ENCODE measurements around the gene DPEP2NB.
"Not testable (repeated sequence)": the region's sequence is repeated elsewhere in the genome, so short reads cannot be mapped to it uniquely, and the experiment has no call there.

DPEP2NB gene

DNA sequence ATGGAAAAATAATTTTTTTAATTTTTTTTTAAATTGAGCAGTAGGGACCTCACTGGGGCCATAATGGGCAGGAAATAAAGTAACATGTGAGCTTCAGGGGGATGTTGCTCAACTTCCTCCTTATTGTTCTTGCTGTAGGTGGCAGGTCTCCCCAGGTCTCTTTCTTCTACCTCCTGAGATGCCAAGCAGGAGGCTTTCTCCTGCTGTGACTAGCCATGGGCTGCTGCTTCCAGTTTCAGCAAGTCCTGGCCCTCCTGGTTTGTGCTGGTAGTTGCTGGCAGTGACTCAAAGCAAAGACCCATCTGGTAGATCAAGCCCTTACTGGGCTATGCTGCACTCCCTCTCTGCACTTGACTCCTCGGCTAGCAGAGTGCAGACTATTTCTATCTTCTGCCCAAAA is 2.3 kb downstream of the DPEP2NB start:
- no peak for DNase-seq (ENCODE audit: low read depth in 2 of 2)

DNA sequence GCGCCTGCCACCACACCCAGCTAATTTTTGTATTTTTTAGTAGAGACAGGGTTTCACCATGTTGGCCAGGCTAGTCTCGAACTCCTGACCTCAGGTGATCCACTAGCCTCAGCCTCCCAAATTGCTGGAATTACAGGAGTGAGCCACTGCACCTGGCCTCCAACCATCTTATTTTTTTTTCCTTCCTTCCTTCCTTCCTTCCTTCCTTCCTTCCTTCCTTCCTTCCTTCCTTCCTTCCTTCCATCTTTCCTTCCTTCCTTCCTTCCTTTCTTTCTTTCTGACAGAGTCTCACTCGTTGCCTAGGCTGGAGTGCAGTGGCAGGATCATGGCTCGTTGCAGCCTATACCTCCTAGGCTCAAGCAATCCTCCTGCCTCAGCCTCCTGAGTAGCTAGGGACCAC is 5.8 kb downstream of the DPEP2NB start:
- not testable (repeated sequence) for DNase-seq (ENCODE audit: low read depth in 2 of 2)

DNA sequence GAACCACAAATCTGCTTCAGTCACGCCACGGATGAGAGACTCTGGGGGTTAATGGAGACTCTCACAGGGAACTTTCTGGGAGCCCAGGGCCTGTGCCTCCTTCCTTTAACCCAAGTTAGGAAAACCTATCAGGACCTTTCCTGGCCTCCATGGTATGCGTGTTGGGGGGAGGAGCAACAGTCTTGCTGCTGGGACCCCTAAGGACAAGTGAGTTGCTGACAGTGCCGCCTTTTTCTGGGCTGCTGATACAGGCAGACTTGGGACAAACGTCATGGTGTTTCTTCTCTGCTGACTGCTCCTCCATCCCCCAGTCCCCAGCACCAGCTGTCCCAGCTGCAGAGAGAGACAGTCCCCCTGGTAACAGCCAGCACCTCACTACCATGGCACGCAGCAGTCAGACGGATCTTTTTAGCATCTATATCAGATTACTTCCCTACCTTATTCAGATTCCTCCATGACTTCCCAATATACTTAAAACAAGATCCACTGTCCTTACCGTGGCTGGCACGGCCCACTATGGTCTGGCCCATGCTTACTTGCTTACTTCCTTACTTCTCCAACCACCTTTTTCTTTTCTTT is 6.5 kb downstream of the DPEP2NB start:
- no peak for DNase-seq (ENCODE audit: low read depth in 2 of 2)

DNA sequence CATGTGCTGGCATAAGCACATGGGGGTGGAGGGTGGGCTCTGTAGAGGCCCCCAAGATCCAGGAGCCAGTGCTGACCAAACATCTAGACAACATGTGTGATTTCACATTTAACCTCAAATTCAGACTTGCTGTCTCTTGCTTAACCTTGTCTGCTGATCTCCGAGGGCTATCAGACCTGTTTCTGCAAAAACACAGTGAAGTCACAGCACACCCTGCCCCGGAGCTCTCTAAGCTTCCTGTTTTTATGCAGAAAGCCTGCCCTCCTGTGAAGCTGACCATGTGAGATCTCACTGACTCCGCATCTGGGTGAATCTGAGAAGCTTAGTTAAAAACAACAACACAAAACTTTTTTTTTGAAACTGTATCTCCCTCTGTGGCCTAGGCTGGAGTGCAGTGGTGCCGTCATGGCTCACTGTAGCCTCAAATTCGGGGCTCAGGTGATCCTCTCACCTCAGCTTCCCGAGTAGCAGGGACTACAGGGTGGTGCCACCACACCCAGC is 9.9 kb downstream of the DPEP2NB start:
- no peak for DNase-seq (ENCODE audit: low read depth in 2 of 2)

DNA sequence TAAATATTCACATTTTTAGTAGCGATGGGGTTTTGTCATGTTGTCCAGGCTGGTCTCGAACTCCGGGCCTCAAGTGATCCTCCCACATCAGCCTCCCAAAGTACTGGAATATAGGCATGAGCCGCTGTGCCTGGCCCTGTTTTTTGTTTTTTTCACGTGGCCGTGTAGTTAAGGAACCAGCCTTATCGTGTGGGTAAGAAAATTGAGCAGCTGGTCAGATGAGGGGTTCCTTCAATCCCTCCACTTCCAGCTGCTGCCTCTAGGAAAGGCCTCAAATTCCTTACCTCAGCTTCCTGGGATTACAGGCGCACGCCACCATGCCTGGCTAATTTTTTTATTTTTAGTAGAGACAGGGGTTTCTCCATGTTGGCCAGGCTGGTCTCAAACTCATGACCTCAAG is 10.5 kb downstream of the DPEP2NB start:
- no peak for DNase-seq (ENCODE audit: low read depth in 2 of 2)

DNA sequence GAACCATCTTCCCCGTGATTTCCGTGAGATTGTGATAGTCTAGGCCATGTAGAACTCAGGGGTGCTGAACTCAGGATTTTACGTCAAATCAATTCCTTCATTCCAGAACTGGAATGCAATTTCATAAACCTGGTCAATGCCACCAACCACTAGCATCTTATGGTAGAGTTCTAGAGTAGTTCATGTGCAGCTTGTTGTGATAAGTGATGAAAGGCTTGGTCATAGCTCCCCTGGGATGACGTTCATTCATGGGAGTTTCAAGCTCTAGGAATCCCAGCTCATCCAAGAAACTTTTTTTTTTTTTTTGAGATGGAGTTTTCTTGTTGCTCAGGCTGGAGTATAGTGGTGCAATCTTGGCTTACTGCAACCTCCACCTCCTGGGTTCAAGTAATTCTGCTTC is 12.7 kb downstream of the DPEP2NB start:
- no peak for DNase-seq (ENCODE audit: low read depth in 2 of 2)

DNA sequence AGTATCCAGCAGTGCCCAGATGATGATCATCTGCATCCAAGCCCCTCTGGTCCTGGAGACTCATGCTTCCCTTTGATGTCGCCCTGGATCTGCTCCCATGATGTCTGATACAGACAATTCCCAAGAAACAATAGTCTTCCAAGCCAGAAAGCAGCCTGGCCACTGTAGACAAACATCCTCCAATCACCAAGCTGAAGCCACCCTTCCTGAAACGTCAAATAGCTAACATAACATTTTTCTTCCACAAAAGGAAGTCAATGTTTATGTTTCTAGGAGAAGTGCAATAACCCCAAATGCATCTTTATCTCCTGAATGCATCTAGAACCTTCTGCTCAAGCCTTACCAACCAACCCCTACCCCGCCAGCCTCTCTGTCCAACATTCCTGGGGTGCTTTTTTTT is 15.3 kb downstream of the DPEP2NB start:
- no peak for DNase-seq (ENCODE audit: low read depth in 2 of 2)

DNA sequence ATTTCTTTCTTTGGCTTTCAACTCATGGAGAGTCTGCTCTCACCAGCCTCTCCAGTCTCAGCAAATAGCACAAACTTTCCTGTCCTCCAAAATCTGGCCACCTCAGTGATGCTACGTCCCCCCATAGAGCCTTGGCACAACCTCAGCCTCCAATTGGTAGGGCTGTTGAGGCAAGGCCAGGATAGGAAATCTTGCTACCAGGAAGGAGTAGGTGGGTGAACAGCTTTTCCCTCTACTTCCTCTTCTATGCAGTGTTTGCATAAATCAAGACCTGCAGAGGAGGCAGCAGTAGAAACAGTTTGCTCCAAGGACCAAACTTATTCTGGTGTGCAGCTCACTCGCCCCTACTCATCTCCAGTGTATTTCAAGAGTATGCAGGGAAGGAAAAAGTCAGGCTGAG is 15.7 kb downstream of the DPEP2NB start:
- no peak for DNase-seq (ENCODE audit: low read depth in 2 of 2)

DNA sequence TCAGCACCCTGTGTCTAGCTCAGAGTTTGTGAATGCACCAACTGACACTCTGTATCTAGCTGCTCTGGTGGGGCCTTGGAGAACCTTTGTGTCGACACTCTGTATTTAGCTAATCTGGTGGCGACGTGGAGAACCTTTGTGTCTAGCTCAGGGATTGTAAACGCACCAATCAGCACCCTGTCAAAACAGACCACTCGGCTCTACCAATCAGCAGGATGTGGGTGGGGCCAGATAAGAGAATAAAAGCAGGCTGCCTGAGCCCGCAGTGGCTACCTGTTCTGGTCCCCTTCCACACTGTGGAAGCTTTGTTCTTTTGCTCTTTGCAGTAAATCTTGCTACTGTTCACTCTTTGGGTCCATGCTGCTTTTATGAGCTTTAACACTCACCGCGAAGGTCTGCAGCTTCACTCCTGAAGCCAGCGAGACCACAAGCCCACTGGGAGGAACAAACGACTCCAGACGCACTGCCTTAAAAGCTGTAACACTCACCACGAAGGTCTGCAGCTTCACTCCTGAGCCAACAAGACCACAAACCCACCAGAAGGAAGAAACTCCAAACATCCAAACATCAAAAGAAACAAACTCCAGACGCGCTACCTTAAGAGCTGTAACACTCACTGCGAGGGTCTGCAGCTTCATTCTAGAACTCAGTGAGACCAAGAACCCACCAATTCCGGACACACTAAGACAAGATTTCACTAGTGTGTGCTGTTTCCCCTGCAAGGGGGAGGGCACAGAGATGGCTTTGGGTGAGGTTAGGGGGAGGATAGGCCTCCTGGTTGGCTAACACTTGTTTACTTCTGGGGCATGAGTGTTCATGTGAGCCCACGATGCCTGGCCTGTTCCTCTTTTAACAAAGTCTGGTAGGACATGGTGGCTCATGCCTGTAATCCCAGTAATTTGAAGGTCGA is 16.7 kb downstream of the DPEP2NB start, which contains the start of gene DPEP2:
Gene DPEP2 (minus strand): TSS at position 706 of the 910 bp plus-strand sequence. CDS start 6,272 bp downstream, outside the sequence.
- not testable (repeated sequence) for DNase-seq (ENCODE audit: low read depth in 2 of 2)

DNA sequence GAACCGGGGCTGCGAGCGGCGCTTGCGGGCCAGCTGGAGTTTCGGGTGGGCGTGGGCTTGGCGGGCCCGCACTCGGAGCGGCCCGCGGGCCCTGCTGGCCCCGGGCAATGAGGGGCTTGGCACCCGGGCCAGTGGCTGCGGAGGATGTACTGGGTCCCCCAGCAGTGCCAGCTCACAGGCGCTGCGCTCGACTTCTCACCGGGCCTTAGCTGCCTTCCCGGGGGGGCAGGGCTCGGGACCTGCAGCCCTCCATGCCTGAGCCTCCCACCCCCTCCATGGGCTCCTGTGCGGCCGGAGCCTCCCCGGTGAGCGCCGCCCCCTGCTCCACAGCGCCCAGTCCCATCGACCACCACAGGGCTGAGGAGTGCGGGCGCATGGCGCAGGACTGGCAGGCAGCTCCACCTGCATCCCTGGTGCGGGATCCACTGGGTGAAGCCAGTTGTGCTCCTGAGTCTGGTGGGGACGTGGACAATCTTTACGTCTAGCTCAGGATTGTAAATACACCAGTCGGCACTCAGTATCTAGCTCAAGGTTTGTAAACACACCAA is 17.4 kb downstream of the DPEP2NB start:
- DNase-seq (ENCODE audit: low read depth in 2 of 2) = not testable (repeated sequence)

DNA sequence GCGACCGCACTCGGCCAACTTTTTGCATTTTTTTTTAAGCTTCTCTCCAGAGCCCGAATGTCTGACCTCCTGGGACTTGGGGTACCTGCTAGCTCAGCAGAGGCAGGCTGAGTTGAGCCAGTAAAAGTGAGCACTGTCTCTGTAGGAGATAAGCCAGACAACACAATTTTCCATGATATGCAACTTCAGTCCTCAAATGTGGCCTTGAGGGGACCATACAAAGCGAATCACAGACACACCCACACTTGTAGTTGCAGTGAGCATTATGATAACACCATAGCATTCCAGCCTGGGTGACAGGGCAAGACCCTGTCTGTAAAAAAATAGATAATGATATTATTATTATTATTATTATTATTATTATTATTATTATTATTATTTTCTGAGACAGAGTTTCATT is 19.0 kb downstream of the DPEP2NB start:
- DNase-seq (ENCODE audit: low read depth in 2 of 2) = no peak

DNA sequence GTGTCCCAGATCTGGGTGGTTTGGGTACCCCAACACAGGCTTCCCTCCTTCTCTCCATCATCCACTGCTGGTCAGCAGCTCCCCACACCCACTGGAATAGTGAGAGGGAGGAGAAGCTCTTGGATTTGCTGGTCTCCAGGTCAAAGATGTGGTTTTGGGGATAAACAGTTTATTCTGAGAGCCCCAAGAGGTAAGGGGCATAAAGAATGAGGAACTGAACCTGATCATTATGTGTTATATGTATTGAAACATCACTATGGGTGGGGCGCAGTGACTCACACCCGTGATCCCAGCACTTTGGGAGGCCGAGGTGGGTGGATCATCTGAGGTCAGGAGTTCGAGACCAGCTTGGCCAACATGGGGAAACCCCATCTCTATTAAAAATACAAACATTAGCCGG is 20.3 kb downstream of the DPEP2NB start:
- no peak for DNase-seq (ENCODE audit: low read depth in 2 of 2)

DNA sequence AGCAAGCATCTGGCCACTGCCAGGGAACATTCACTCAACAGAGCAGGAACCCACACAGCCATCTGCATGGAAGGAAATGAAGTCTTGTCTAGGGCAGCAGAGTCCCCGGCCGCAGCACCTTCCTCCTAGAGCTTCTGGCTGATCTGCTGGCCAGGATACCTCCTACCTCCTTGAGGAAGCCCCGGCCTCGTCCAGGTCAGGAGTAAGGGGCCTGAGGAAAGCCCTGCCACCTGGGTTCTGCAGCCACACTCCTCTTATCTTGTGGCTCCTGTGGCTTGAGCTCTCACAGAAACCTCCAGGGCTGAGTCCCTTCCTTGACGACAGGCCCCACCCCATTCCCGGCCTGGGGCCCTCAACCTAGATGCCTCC is 21.7 kb downstream of the DPEP2NB start:
- DNase-seq (ENCODE audit: low read depth in 2 of 2) = not testable (repeated sequence)

DNA sequence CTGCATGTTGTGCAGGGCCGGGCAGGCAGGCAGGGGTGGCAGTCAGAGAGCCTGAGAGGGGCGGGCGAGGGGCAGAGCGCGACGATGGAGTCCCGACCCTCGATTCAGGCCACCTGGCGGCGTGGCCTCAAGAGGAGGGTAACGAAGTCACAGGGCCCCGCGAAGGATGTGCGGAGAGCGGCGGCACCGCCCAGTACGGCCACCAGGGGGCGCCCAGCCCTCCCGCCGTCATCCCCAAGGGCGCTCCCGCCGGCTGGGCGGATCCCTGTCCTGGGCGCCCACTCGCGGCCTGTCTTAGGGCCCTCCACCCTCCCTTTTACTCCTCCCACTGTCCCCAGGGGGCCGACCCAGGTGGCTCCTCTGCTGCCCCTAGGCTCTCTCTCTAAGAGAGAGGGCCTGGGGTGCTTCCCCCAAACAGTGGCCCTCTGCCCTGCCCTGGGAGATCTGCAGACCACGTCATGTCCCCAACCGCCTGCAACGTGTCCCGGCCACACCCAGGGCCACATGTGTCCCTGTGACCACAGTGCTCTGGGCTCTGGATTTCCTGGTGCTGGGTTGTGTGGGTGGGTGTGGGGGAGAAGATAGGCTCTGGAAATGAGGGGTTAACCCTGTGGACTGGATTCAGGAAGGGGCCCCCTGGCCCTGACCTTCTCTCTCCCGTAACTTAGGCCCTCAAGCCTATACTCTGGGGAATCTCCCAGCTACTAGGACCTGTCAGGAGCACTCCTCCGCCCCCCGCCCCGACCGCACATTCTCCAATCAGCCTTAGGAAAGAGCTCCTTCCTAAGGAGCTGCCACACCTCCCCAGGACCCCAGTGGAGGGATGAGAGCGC is 22.3 kb downstream of the DPEP2NB start:
- peak; percentile 78 to 83 for DNase-seq (ENCODE audit: low read depth in 2 of 2)

DNA sequence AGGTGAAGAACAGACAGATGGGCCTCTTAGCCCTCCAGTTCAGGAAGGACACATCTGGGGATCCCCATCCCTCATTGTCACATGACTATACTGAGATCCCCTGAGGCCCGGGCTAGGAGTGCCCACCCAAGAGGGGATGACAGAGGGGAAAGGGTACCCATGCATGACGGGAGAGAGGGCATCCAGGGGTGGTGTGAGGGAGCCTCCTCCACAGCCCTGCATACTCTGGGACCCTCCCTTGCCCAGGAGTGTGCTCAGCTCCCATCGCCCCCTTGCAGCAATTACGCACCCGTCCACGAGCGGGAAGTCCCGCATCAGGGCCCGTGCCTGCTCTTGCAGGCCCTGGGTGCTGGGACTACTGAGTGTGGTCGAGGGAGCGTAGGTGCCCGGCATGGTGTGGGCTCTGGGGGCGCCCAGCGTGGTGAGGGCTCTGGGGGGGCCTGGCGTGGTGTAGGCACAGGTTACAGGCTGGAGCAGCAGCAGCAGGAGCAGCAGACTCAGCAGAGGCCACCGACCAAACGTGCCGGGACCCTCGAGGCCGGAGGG is 23.0 kb downstream of the DPEP2NB start:
- no peak for DNase-seq (ENCODE audit: low read depth in 2 of 2)

DNA sequence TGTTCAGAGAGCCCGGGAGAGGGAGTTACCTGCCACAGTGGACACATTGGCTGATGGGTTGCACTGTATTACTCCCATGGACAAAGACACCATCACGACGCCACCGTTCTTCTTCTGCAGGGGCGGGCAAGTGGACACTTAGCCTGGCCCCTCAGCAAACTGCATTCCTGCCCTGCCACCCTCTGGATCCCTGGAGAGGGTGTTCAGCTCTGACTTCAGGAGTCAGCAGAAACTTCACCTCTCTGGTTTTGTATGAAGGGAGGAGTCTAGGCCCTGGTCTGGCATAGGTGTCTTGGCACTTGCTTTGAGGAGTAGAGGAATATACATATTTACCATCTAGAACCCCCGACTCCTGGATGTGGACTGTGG is 25.7 kb downstream of the DPEP2NB start:
- DNase-seq (ENCODE audit: low read depth in 2 of 2) = no peak

DNA sequence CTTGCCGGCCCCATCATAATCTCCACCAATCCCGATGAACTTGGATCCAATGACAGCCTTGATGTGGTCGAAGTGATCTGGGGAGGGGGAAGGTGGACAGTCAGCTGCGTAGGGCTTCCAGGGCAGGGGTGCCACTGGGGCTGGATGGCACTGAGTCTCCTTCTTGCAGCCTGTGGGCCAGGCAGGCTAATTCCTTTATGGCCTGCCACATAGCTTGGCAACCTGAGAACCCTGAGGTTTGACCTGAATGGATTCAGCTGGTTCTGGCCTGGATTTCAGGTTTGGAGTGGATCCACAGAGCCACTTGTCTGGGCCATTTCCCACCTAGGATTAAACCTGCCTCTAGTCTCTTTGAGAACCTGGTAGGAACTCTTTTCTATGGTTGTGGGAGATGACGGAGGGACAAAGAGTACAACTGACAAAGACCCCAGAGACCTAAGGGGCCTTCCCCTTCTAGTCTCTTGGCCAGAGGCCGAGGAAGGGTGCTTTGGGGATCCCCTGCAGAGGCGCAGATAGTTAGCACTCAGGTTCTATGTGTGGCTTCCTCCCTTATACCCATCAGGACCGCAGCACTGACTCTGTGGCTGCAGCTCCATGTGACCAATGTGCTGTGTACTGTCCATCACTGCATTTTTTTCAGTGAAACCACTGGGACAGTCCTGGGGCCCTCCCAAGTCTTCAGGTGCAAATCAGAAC is 26.2 kb downstream of the DPEP2NB start:
- DNase-seq (ENCODE audit: low read depth in 2 of 2) = no peak

DNA sequence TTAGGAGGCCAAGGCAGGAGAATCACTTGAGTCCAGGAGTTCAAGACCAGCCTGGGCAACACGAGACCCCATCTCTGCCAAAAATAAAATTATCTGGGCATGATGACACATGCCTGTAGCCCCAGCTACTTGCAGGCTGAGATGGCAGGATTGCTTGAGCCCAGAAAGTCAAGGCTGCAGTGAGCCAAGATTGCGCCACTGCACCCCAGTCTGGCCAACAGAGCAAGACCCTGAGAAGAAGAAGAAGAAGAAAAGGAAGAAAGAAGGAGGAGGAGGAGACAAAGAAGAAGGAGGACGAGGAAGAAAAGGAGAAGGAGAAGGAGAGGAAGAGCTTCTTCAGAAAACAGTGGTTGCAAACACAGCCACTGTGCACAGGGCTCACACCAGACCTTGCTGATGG is 27.0 kb downstream of the DPEP2NB start:
- no peak for DNase-seq (ENCODE audit: low read depth in 2 of 2)

DNA sequence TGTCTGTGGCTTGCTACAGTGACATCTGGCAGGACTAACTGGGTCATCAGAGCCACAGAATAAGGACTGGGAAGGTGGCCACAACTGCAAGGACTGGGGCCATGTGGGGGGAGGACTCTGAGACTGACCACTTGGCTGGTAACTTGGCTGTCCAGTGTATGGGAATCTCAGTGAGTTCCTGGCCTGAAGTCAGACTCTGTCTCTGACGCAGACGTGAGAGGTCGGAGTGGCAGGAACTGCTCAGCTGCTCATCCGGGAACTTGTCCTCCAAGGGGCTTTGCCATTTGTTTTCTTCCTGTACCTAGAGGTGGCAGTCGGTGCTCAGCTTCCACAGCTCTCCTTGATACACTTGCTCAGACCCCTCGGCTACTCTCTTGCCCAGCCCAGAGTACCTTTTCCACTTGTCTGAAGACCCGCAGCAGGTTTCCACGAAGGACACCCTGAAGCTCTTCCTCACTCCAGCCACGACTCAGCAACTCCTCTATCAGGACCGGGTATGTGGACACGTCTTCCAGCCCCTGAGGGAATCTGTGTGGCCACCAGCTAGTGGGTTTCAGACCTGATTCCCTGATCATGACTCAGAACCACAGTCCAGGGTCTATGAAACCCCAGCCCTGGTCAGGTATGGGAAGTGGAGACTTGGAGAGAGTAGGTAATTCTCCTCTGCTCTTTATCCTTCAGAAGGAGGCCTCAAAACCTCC is 28.1 kb downstream of the DPEP2NB start:
- DNase-seq (ENCODE audit: low read depth in 2 of 2) = no peak

DNA sequence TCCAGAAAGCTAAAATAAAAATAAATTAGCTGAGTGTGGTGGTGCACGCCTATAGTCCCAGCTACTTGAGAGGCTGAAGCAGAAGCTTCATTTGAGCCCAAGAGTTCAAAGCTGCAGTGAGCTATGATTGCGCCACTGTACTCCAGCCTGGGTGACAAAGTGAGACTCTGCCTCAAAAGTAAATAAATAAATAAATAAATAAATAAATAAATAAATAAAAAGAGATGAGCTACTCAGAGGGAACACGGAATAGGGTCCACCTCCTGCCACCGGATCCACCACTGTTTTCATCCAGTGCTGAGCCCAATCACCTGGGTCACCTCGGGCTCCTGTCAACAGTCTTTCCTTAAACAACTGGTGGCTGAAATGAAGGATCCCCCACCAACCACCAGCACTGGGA is 28.8 kb downstream of the DPEP2NB start:
- no peak for DNase-seq (ENCODE audit: low read depth in 2 of 2)

Measured in stimulated activated CD8-positive, alpha-beta memory T cell treated with anti-CD3 and anti-CD28 coated beads, Interleukin-15, amount 100 ng/mL, for 48 hours (primary cell).